ENCODE data around the gene PHLPP1.

- TF ChIP-seq CTCF (IDR thresholded peaks at IDR 0.05 in 4 of 5, conservative IDR thresholded peaks at IDR 0.05 in 1 of 5) (no peak), POLR2A (IDR thresholded peaks at IDR 0.05) (no peak)
Measured at GRCh38 chr18:62848946-62849345, 133.6 kb downstream of the PHLPP1 start.

All from gastrocnemius medialis (tissue), 4 donors.